HepG2 (cell line): ENCODE results near the gene CRIP1. TPM values are rescaled to one million over a fixed set of nuclear protein-coding genes. Genes with fewer than 3 reads are reported as not detected.

ENCODE experiments used
- ATAC-seq: fragments of 200-7000 bp; cut with Tn5 transposase; 3 replicates; pipeline ENCODE4 v1.9.1; 2020; ENCODE audit warnings: mild to moderate bottlenecking, moderate library complexity
- BruUV-seq: library from RNA; stranded (reverse); fragments of 400-500 nt; replicated peaks from 2 replicates; lab custom pipeline; 2021; lab: Mats Ljungman, UMichigan
- CTCF ChIA-PET: fragments of 300-600 bp; formaldehyde crosslinking; extraction: SDS; loops from one replicate; lab custom pipeline; 2021; ENCODE audit warnings: low total read pairs, inconsistent platforms, low intra/inter-chr PET ratio; lab: Yijun Ruan, JAX
- POLR2A ChIA-PET: fragments of 350-600 bp; sonication (Branson Sonifier 250); formaldehyde crosslinking; loops from one replicate; lab custom pipeline; 2020; ENCODE audit warnings: antibody characterized with exemption, inconsistent platforms; lab: Yijun Ruan, JAX
- DNase-seq: peaks from one replicate; pipeline ENCODE4 v3.0.0-alpha.2; 2015; ENCODE audit warnings: low spot score
- FAIRE-seq: peaks from 3 replicates; lab custom pipeline; 2011; peaks lifted over from hg19 to GRCh38; lab: Jason Lieb, UNC
- H2AFZ ChIP-seq: one replicate; pipeline ENCODE4 v1.6.1; 2011; ENCODE audit warnings: low read length, inconsistent platforms
- H3K27ac ChIP-seq: fragments of 300-600 bp; 3 replicates; pipeline ENCODE4 v1.8.0; 2011; ENCODE audit warnings: mixed run types, mild to moderate bottlenecking, mixed read lengths, low read length, inconsistent platforms; ENCODE audit not compliant: insufficient read depth; ENCODE audit errors: extremely low read length
- H3K27me3 ChIP-seq, 2 experiments: fragments of 200-600 bp in 1 of 2; 2 replicates in 1 of 2; 3 replicates in 1 of 2; pipeline versions ENCODE4 v1.6.0 to v1.8.0; 2011; ENCODE audit warnings: low read length in 2 of 2, mild to moderate bottlenecking in 2 of 2, moderate library complexity in 2 of 2, inconsistent platforms in 1 of 2; ENCODE audit not compliant: insufficient read depth in 2 of 2, control insufficient read depth in 1 of 2
- H3K36me3 ChIP-seq, 2 experiments: fragments of 200-600 bp in 1 of 2; replicated peaks in 1 of 2; 2 replicates in 1 of 2; 3 replicates in 1 of 2; pipeline versions ENCODE4 v1.5.1 to v1.8.0; 2011; ENCODE audit warnings: low read length in 2 of 2, inconsistent platforms in 1 of 2; ENCODE audit not compliant: insufficient read depth in 2 of 2, control insufficient read depth in 1 of 2
- H3K4me1 ChIP-seq: 2 replicates; pipeline ENCODE4 v1.5.1; 2012; ENCODE audit warnings: low read length, inconsistent platforms; ENCODE audit not compliant: insufficient read depth
- H3K4me2 ChIP-seq: 2 replicates; pipeline ENCODE4 v1.6.0; 2011; ENCODE audit warnings: low read depth, low read length, inconsistent platforms
- H3K4me3 ChIP-seq, 3 experiments: fragments of 200-600 bp in 1 of 3; sonication (generic), shearing (Covaris generic) in 1 of 3; replicated peaks in 1 of 3; 2 replicates each; pipeline ENCODE4 v1.5.1; 2011 to 2016; ENCODE audit warnings: low read length in 3 of 3, inconsistent platforms in 2 of 3, low read depth in 2 of 3, mild to moderate bottlenecking in 2 of 3, control low read depth in 1 of 3, mixed read lengths in 1 of 3; ENCODE audit not compliant: insufficient read depth in 1 of 3
- H3K79me2 ChIP-seq: one replicate; pipeline ENCODE4 v1.6.1; 2011; ENCODE audit warnings: low read length, inconsistent platforms; ENCODE audit not compliant: insufficient read depth
- H3K9ac ChIP-seq: 2 replicates; pipeline ENCODE4 v1.6.0; 2011; ENCODE audit warnings: mild to moderate bottlenecking, low read depth, low read length, inconsistent platforms; ENCODE audit not compliant: insufficient read depth
- H3K9me3 ChIP-seq: 2 replicates; pipeline ENCODE4 v1.5.1; 2012; ENCODE audit warnings: mild to moderate bottlenecking, low read length
- H4K20me1 ChIP-seq: 2 replicates; pipeline ENCODE4 v1.6.0; 2011; ENCODE audit warnings: inconsistent platforms, mild to moderate bottlenecking, low read length, moderate library complexity; ENCODE audit not compliant: insufficient read depth
- AGO2 ChIP-seq: fragments of 200-400 bp; formaldehyde crosslinking; optimal IDR thresholded peaks from 2 replicates; pipeline ENCODE3; 2017; ENCODE audit warnings: mild to moderate bottlenecking, low read depth, low read length, moderate library complexity
- NR2F2 ChIP-seq: IDR thresholded peaks from 2 replicates; pipeline ENCODE4 v1.6.1; 2012; ENCODE audit warnings: low read depth, inconsistent platforms, borderline replicate concordance
- RBM22 ChIP-seq: fragments of 200-400 bp; formaldehyde crosslinking; optimal IDR thresholded peaks from 2 replicates; pipeline ENCODE3; 2017; ENCODE audit warnings: mild to moderate bottlenecking, low read length, moderate library complexity
- ZNF136 ChIP-seq: sonication (generic); formaldehyde crosslinking; IDR thresholded peaks from 2 replicates; pipeline ENCODE4 v1.8.1; 2022; ENCODE audit warnings: low read depth, mild to moderate bottlenecking, moderate library complexity, missing genetic modification reagents
- ZNF383 ChIP-seq: sonication (generic); formaldehyde crosslinking; IDR thresholded peaks from 2 replicates; pipeline ENCODE4 v1.4.0; 2020; ENCODE audit warnings: missing genetic modification reagents, mild to moderate bottlenecking, borderline replicate concordance
- WGBS: methylation state at CpG from one replicate; pipeline ENCODE4 v1.1.6; 2017; ENCODE audit warnings: low lambda C conversion rate; 5-methylcytosine and 5-hydroxymethylcytosine counted together
- in situ Hi-C: cut with HindIII; loops from 2 replicates; pipeline ENCODE4 v1.10.0; 2017; ENCODE audit warnings: low pct_unique_long_range_greater_than_20kb; ENCODE audit not compliant: extremely low pct_ligation_motif_present
- intact Hi-C: fragments of 100-400 bp; cut with micrococcal nuclease; formaldehyde crosslinking; loops from one replicate; pipeline ENCODE4 v1.10.0; 2022; ENCODE audit not compliant: unreplicated experiment
- polyA plus RNA-seq, 8 experiments: library from polyadenylated mRNA; depleted of rRNA in 3 of 8; stranded (reverse) in 7 of 8; unstranded in 1 of 8; fragments of >200 nt; fragmentation: Illumina TruSeq in 4 of 8; extraction: Trizol in 4 of 8; gene quantifications; 2 replicates each; pipeline versions ENCODE4 v1.2.1 to v1.2.3, GENCODE V29; 2011 to 2016; ENCODE audit warnings: low read depth in 4 of 8, missing spikeins in 1 of 8, mixed read lengths in 1 of 8; ENCODE audit not compliant: insufficient read depth in 1 of 8
- total RNA-seq, 5 experiments: library from RNA; depleted of rRNA; stranded (reverse); fragments of >200 nt; fragmentation: Illumina TruSeq; extraction: Trizol; gene quantifications; 2 replicates each; pipeline ENCODE4 v1.2.3, GENCODE V29; 2016; ENCODE audit warnings: low read depth in 1 of 5

CRIP1 gene
- total and polyA plus RNA-seq, 2 of the 13 experiments (the other 11 are each of a cell fraction or from before 2014, with no cell fraction given): 53.9 to 59.5 TPM

DNA sequence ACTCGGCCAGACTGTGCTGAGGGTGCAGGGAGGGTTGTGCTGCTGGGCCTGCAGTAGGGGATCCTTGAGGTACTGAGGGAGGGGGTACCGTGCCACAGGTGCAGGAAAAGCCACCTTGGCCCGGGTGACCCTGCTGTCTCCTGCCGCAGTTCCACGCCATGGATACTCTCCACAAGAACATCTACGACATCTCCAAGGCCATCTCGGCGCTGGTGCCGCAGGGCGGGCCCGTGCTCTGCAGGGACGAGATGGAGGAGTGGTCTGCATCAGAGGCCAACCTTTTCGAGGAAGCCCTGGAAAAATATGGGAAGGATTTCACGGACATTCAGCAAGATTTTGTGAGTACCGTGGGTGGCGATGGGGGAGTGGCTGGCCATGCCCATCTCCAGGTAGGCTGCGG is 26.1 kb upstream of the CRIP1 start:
- Histone ChIP-seq H3K4me3 (no peak overlapping the region), H3K9me3 (no peaks in the 10 kb centered on the region), H3K9ac (no peak overlapping the region), H4K20me1 (no peaks in the 10 kb centered on the region), H3K27ac (no peak overlapping the region), H3K4me1 (no peaks in the 10 kb centered on the region), H3K36me3 (peaks cover 16 to 43% of the 10 kb centered on the region in 2 experiments; a peak in 4 of 5 replicates), H3K27me3 (no peaks in the 10 kb centered on the region), H3K4me2 (no peak overlapping the region), H2AFZ (no peak overlapping the region), H3K79me2 (no peaks in the 10 kb centered on the region)
- intact Hi-C loops (no loop called here), in situ Hi-C loops (no loop called here)
- POLR2A ChIA-PET: no interaction called here
- WGBS: 96% methylated on average over 12 of the region's 17 CpGs
- BruUV-seq: no TSS peak
- no peak for DNase-seq
- ATAC-seq: no peak
- no peak for FAIRE-seq
- CTCF ChIA-PET: no interaction called here
- TF ChIP-seq RBM22: peak; percentile 27
- TF ChIP-seq NR2F2: no peak
- TF ChIP-seq ZNF383 (CRISPR knock-in tag): no peak

DNA sequence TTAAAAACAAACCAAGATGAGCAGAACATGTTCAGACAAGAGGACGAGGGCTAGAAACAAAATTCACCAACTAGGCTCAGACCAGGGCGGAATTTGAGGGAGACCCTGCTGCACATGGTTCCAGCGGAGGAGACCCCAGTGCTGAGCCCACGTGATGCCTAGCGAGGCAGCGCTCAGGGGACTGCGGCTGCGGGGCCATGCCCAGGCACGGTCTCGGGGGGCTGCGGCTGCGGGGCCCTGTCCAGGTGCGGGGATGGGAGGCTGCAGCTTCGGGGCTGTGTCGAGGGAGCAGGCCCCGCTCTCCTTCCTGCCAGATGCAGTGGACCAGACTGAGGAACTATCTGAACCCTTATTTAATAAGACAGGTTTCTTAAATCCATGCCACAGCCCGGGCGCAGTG is 24.8 kb upstream of the CRIP1 start:
- no peaks in the 10 kb centered on the region for H3K27me3 ChIP-seq
- intact Hi-C loops: no loop called here
- CTCF ChIA-PET: no interaction called here
- 97% methylated on average over 14 of the region's 18 CpGs for WGBS
- FAIRE-seq (no peak), ATAC-seq (no peak), DNase-seq (no peak)
- H3K79me2 ChIP-seq: no peaks in the 10 kb centered on the region
- no peak overlapping the region for H3K27ac ChIP-seq
- BruUV-seq: TSS peak; percentile 32
- H3K9ac ChIP-seq: no peak overlapping the region
- peaks cover 18 to 36% of the 10 kb centered on the region in 2 experiments; a peak in 4 of 5 replicates for H3K36me3 ChIP-seq
- no peaks in the 10 kb centered on the region for H3K4me1 ChIP-seq
- no peak overlapping the region for H3K4me2 ChIP-seq
- TF ChIP-seq AGO2 (peak; percentile 79), ZNF136 (CRISPR knock-in tag) (no peak)
- H4K20me1 ChIP-seq: no peaks in the 10 kb centered on the region
- no peaks in the 10 kb centered on the region for H3K9me3 ChIP-seq
- POLR2A ChIA-PET: no interaction called here
- in situ Hi-C loops: no loop called here
- H3K4me3 ChIP-seq: no peak overlapping the region
- H2AFZ ChIP-seq: no peak overlapping the region
